Measurements from ENCODE around the gene DDN. TPM values are rescaled to one million over a fixed set of nuclear protein-coding genes. Genes with fewer than 3 reads are reported as not detected.

DDN gene
- total RNA-seq, 1 donor: 0.09 TPM

- DNase-seq (ENCODE audit: low read depth): no peak
- TF ChIP-seq CTCF (IDR thresholded peaks at IDR 0.05; ENCODE audit: insufficient read depth, low read length): no peak
- no peak overlapping the region for H3K4me3 ChIP-seq (ENCODE audit: low read depth, low read length)
Measured at GRCh38 chr12:48972213-48972951, 26.8 kb downstream of the DDN start.

GRCh38 chr12:48970702-48971334 lies 28.4 kb downstream of the DDN start:
- DNase-seq (ENCODE audit: low read depth): no peak
- no peak for TF ChIP-seq CTCF (IDR thresholded peaks at IDR 0.05; ENCODE audit: insufficient read depth, low read length)
- no peak overlapping the region for H3K4me3 ChIP-seq (ENCODE audit: low read depth, low read length)

DNA sequence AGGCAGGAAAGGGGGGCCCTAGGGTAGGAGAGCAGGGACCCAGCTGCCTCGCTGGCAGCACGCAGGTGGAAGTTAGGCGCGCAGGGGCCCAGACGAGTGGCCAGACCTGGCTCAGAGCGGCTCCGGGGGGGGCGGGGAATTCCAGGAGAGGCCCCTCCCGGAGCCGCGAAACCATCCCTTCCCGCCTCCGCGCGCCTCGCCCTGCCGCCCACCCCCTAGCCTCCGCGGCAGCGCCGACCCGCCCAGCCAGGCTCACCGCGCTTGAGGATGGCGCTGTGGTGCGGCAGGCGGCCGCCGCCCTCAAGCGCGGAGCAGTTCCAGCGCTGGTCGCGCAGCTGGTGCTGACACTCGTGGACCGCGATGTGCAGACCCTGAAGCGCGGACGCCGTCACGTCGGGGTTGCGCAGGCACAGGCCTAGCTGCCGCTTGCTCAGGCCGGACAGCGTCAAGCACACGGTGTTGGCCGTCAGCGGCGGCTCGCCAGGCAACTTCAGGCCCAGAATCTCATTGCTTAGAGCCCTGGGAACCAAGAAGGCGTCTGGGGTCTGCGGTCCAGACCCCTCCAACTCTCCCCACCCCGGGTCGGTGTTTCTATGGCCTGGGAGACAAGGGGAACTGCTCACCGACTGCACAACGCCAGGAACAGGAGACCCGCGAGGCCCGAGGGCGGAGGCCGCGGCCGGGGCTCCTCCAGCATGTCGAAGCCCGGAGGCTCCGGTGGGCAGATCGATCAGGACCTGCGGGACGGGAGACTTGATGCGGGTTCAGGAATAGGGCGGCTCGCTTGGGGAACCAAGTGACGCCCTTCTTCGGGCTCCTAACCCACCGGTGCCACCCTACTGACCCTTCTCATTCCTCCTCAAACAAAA lies 29.1 kb downstream of the DDN start:
- DNase-seq (ENCODE audit: low read depth): no peak
- TF ChIP-seq CTCF (IDR thresholded peaks at IDR 0.05; ENCODE audit: insufficient read depth, low read length): no peak
- H3K4me3 ChIP-seq (ENCODE audit: low read depth, low read length): no peak overlapping the region

- no peak for DNase-seq (ENCODE audit: low read depth)
- no peak for TF ChIP-seq CTCF (IDR thresholded peaks at IDR 0.05; ENCODE audit: insufficient read depth, low read length)
- H3K4me3 ChIP-seq (ENCODE audit: low read depth, low read length): no peak overlapping the region
Measured at GRCh38 chr12:48969160-48969771, 29.9 kb downstream of the DDN start.

DNA sequence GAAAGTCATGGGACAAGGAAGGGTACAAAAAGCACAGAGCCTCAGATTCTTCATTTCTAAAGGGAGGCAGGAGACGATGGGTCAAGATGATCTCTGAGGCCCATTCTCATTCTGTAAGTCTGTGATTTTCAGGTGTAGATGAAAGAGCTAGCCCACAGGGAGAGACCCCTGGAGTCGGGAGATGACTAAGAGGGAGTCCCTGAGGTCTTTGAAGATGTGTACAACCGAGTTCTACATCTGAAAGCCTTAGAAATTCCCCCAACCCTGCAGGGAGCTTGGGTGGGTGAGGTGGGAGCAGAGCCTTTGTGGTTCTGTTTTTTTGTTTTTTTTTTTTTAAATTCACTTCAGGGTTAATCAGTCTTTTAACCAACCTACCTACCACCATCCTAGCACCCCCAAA lies 30.7 kb downstream of the DDN start:
- no peak for DNase-seq (ENCODE audit: low read depth)
- no peak overlapping the region for H3K4me3 ChIP-seq (ENCODE audit: low read depth, low read length)
- TF ChIP-seq CTCF (IDR thresholded peaks at IDR 0.05; ENCODE audit: insufficient read depth, low read length): no peak

GRCh38 chr12:48967991-48968390 lies 31.2 kb downstream of the DDN start:
- no peak for TF ChIP-seq CTCF (IDR thresholded peaks at IDR 0.05; ENCODE audit: insufficient read depth, low read length)
- DNase-seq (ENCODE audit: low read depth): no peak
- H3K4me3 ChIP-seq (ENCODE audit: low read depth, low read length): no peak overlapping the region
